NCI-H2107 (cell line): ENCODE measurements around the gene MAP3K15.
"Not testable (repeated sequence)": the region's sequence is repeated elsewhere in the genome, so short reads cannot be mapped to it uniquely, and the experiment has no call there.

Source experiments
- DNase-seq: peaks from one replicate; lab custom pipeline; 2025; lab: John Stamatoyannopoulos, UW

Gene MAP3K15

GRCh38 chrX:19532709-19533108 lies 17.4 kb upstream of the MAP3K15 start:
- DNase-seq, result no peak

- no peak for DNase-seq
These were observed 2.7 kb upstream of the MAP3K15 start for GRCh38 chrX:19517965-19518364.

- DNase-seq, result no peak
These were observed 352 bp upstream of the MAP3K15 start for GRCh38 chrX:19515615-19516105.

- DNase-seq, result no peak
These were observed 1.9 kb downstream of the MAP3K15 start for GRCh38 chrX:19513383-19513782.

GRCh38 chrX:19512961-19513360 lies 2.3 kb downstream of the MAP3K15 start:
- DNase-seq, result no peak

- no peak for DNase-seq
These were observed 2.9 kb downstream of the MAP3K15 start for GRCh38 chrX:19512359-19512758.

- not testable (repeated sequence) for DNase-seq
These were observed 3.5 kb downstream of the MAP3K15 start for GRCh38 chrX:19511796-19512195.

GRCh38 chrX:19496711-19497110 lies 18.6 kb downstream of the MAP3K15 start:
- no peak for DNase-seq

- DNase-seq, result no peak
These were observed 27.6 kb downstream of the MAP3K15 start for GRCh38 chrX:19487520-19488200.

- no peak for DNase-seq
These were observed 35.9 kb downstream of the MAP3K15 start for GRCh38 chrX:19479458-19479857.

GRCh38 chrX:19468383-19468782 lies 46.9 kb downstream of the MAP3K15 start:
- DNase-seq, result not testable (repeated sequence)

- no peak for DNase-seq
These were observed 52.4 kb downstream of the MAP3K15 start for GRCh38 chrX:19462879-19463278.

GRCh38 chrX:19462231-19462630 lies 53.1 kb downstream of the MAP3K15 start:
- no peak for DNase-seq

- DNase-seq, result no peak
These were observed 57.6 kb downstream of the MAP3K15 start for GRCh38 chrX:19457662-19458061.

- no peak for DNase-seq
These were observed 67.2 kb downstream of the MAP3K15 start for GRCh38 chrX:19448077-19448476.

- DNase-seq, result no peak
These were observed 68.9 kb downstream of the MAP3K15 start for GRCh38 chrX:19446397-19446796.

GRCh38 chrX:19445772-19446171 lies 69.5 kb downstream of the MAP3K15 start:
- not testable (repeated sequence) for DNase-seq

GRCh38 chrX:19443869-19444526 lies 71.3 kb downstream of the MAP3K15 start:
- no peak for DNase-seq

GRCh38 chrX:19440713-19441112 lies 74.6 kb downstream of the MAP3K15 start:
- DNase-seq, result no peak

GRCh38 chrX:19422661-19423060 lies 92.6 kb downstream of the MAP3K15 start:
- not testable (repeated sequence) for DNase-seq

- no peak for DNase-seq
These were observed 105.0 kb downstream of the MAP3K15 start for GRCh38 chrX:19410259-19410658.

GRCh38 chrX:19403696-19404095 lies 111.6 kb downstream of the MAP3K15 start:
- DNase-seq, result no peak

GRCh38 chrX:19392703-19393102 lies 122.6 kb downstream of the MAP3K15 start:
- no peak for DNase-seq

- DNase-seq, result no peak
These were observed 123.2 kb downstream of the MAP3K15 start for GRCh38 chrX:19392078-19392477.
